Testis (tissue), 2 donors: ENCODE data around the gene WSB1.

Experiments
- POLR2A ChIP-seq: fragments of 450-650 bp; IDR thresholded peaks from one replicate; pipeline ENCODE4 v1.6.1; 2017; ENCODE audit warnings: antibody characterized with exemption, mild to moderate bottlenecking, moderate library complexity
- TF ChIP-seq, protein P1 (sequence below), 3 experiments: fragments of 450-650 bp in 2 of 3; fragments of 200-600 bp in 1 of 3; sonication (generic) in 1 of 3; IDR thresholded peaks; one replicate each; pipeline ENCODE4 v1.5.1; 2016 to 2019; ENCODE audit warnings: antibody characterized with exemption in 3 of 3, mild to moderate bottlenecking in 2 of 3, moderate library complexity in 1 of 3

DNA sequence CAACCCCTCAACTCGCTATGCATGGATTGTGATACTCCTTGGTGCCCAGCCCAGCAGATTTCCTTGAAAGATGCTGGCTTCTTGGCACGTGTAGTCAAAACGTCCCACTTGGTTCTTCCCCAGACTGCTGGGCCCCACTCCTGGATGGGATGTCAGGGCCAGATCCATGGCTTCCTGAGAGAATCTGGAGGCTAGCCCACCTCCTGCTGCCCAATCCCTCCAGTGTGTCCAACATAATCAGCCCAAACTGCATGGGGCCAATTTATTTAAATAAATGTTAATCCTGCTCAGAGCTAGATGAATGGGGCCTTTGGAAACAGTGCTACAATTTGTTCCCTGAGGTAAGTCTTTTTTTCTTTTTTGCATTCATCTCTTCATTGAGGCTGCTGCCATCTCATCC, 49.4 kb downstream of the WSB1 start:
- TF ChIP-seq, protein P1, sequence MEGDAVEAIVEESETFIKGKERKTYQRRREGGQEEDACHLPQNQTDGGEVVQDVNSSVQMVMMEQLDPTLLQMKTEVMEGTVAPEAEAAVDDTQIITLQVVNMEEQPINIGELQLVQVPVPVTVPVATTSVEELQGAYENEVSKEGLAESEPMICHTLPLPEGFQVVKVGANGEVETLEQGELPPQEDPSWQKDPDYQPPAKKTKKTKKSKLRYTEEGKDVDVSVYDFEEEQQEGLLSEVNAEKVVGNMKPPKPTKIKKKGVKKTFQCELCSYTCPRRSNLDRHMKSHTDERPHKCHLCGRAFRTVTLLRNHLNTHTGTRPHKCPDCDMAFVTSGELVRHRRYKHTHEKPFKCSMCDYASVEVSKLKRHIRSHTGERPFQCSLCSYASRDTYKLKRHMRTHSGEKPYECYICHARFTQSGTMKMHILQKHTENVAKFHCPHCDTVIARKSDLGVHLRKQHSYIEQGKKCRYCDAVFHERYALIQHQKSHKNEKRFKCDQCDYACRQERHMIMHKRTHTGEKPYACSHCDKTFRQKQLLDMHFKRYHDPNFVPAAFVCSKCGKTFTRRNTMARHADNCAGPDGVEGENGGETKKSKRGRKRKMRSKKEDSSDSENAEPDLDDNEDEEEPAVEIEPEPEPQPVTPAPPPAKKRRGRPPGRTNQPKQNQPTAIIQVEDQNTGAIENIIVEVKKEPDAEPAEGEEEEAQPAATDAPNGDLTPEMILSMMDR (IDR thresholded peaks at IDR 0.05): no peak
- TF ChIP-seq POLR2A: no peak
